Left ventricle myocardium inferior (tissue), 1 donor: Measurements from ENCODE around the gene MAP4K3. TPM values are rescaled to one million over a fixed set of nuclear protein-coding genes. Genes with fewer than 3 reads are reported as not detected.

Experiments used
- DNase-seq: peaks from one replicate; pipeline ENCODE4 v3.0.0-alpha.2; 2020
- H3K27ac ChIP-seq: fragments of 200-600 bp; replicated peaks from 2 replicates; pipeline ENCODE4 v1.8.0; 2021
- H3K27me3 ChIP-seq: fragments of 200-600 bp; 2 replicates; pipeline ENCODE4 v1.8.0; 2021; ENCODE audit warnings: low read depth
- H3K36me3 ChIP-seq: fragments of 200-600 bp; 2 replicates; pipeline ENCODE4 v1.8.0; 2021
- H3K4me1 ChIP-seq: fragments of 200-600 bp; 2 replicates; pipeline ENCODE4 v1.8.0; 2021
- H3K4me3 ChIP-seq: fragments of 200-600 bp; 2 replicates; pipeline ENCODE4 v1.8.0; 2021; ENCODE audit warnings: mild to moderate bottlenecking, moderate library complexity
- H3K9me3 ChIP-seq: fragments of 200-600 bp; replicated peaks from 2 replicates; pipeline ENCODE4 v1.8.0; 2021
- CTCF ChIP-seq: fragments of 200-600 bp; IDR thresholded peaks from 2 replicates; pipeline ENCODE4 v1.8.0; 2021; ENCODE audit warnings: antibody characterized with exemption, mild to moderate bottlenecking, borderline replicate concordance
- intact Hi-C: fragments of 100-400 bp; cut with micrococcal nuclease; formaldehyde crosslinking; loops from one replicate; pipeline ENCODE4 v1.11.0; 2022
- total RNA-seq: library from RNA; stranded (reverse); fragmentation: NEBNext Ultra II Directional; extraction: Animal tissue kit (Norgen Biotek cat#: 25700); gene quantifications from one replicate; pipeline ENCODE4 v1.2.1, GENCODE V29; 2021
- donor health status: DM: no; HTN: yes; CAD: no; lungs with severe emphysema.

The MAP4K3 gene
- total RNA-seq, 1 donor from 2014 or later, result 37.1 TPM

- H3K4me3 ChIP-seq, result no peak overlapping the region
- H3K36me3 ChIP-seq, result no peaks in the 10 kb centered on the region
- no peaks in the 10 kb centered on the region for H3K4me1 ChIP-seq
- DNase-seq, result no peak
- intact Hi-C loops, result no loop called here
- TF ChIP-seq CTCF, result no peak
- H3K27ac ChIP-seq, result no peak overlapping the region
- peaks cover 7% of the 10 kb centered on the region for H3K9me3 ChIP-seq
- no peaks in the 10 kb centered on the region for H3K27me3 ChIP-seq
These were observed 234.3 kb downstream of the MAP4K3 start for GRCh38 chr2:39202639-39203369.

Other genes with a start within 250 kb of the MAP4K3 start
- gene CDKL4, start 193.3 kb downstream of the MAP4K3 start, total RNA-seq, result 0.66 TPM
- 3.6 TPM for gene TMEM178A, start 228.6 kb upstream of the MAP4K3 start, total RNA-seq